Astrocyte (in vitro differentiated cells and primary cell): Measurements from ENCODE around the gene SCYGR3.

Experiments
- CTCF ChIP-seq: IDR thresholded peaks from 2 replicates; pipeline ENCODE4 v1.5.1; 2011; ENCODE audit warnings: low read depth, mild to moderate bottlenecking, inconsistent platforms, low read length, moderate library complexity; ENCODE audit not compliant: insufficient read depth
- EZH2 ChIP-seq: IDR thresholded peaks from 2 replicates; pipeline ENCODE4 v1.6.1; 2012; ENCODE audit warnings: mild to moderate bottlenecking, low read length, inconsistent platforms; ENCODE audit not compliant: insufficient read depth

GRCh38 chr2:227655454-227655853 is 40.8 kb upstream of the SCYGR3 start:
- TF ChIP-seq CTCF (no peak), EZH2 (no peak)
